OCI-LY7 (cell line): Measurements from ENCODE around the gene METTL4.

Experiments used
- EZH2phosphoT487 ChIP-seq: fragments of 200-600 bp; sonication (generic); IDR thresholded peaks from 2 replicates; pipeline ENCODE4 v1.6.1; 2018; ENCODE audit warnings: low read depth, borderline replicate concordance, mild to moderate bottlenecking, mixed run types, antibody characterized with exemption, low read length, moderate library complexity, mixed read lengths
- TF ChIP-seq, protein P1 (sequence below): fragments of 200-600 bp; sonication (generic); conservative IDR thresholded peaks from 2 replicates; pipeline ENCODE4 v1.5.1; 2014; ENCODE audit warnings: mild to moderate bottlenecking, antibody characterized with exemption, low read length, moderate library complexity, mixed read lengths

- TF ChIP-seq EZH2phosphoT487, result no peak
- TF ChIP-seq, protein P1, sequence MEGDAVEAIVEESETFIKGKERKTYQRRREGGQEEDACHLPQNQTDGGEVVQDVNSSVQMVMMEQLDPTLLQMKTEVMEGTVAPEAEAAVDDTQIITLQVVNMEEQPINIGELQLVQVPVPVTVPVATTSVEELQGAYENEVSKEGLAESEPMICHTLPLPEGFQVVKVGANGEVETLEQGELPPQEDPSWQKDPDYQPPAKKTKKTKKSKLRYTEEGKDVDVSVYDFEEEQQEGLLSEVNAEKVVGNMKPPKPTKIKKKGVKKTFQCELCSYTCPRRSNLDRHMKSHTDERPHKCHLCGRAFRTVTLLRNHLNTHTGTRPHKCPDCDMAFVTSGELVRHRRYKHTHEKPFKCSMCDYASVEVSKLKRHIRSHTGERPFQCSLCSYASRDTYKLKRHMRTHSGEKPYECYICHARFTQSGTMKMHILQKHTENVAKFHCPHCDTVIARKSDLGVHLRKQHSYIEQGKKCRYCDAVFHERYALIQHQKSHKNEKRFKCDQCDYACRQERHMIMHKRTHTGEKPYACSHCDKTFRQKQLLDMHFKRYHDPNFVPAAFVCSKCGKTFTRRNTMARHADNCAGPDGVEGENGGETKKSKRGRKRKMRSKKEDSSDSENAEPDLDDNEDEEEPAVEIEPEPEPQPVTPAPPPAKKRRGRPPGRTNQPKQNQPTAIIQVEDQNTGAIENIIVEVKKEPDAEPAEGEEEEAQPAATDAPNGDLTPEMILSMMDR, result no peak
Measured at GRCh38 chr18:2535419-2535910, 35.8 kb downstream of the METTL4 start.
